NCI-H774 (cell line): ENCODE results near the gene SCYL1.

Source experiments
- DNase-seq: peaks from one replicate; lab custom pipeline; 2025; lab: John Stamatoyannopoulos, UW

SCYL1 gene

DNA sequence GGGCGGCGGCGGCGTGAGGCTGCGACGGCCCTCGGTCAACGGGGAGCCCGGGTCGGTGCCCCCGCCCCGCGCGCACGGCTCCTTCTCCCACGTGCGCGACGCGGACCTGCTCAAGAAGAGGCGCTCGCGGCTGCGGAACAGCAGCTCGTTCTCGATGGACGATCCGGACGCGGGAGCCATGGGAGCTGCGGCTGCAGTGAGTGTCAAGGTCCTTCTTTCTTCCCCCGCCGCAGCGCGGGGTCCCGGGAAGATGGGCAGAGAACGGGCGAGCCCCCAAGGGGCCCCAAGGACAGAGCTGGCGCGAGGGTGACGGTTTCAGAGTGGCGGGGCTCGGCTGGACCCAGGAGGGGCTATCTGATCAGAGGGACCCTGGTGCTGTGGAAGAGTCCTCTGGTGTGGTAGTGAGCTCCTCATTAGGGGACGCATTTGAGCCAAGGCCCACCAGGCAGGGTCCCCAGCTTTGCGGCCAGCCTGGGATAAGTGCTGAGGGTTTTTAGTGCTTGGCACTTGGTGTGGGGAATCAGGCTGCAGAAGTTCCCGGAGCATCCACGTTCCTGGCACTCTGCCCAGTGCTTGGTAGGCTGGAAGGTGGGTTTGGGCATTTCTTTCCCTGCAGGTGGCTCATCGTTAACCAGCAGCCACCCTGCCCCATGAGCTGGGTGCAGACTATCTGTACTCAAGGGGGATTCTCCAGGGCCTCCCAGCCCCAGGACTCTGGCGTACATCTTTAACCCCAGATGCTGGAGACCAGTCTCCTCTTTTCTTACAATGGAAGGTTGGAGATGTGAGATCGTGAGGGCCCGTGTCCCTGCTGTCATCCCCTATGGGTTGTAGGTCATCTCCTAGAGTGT is 60.7 kb downstream of the SCYL1 start:
- DNase-seq = no peak

DNA sequence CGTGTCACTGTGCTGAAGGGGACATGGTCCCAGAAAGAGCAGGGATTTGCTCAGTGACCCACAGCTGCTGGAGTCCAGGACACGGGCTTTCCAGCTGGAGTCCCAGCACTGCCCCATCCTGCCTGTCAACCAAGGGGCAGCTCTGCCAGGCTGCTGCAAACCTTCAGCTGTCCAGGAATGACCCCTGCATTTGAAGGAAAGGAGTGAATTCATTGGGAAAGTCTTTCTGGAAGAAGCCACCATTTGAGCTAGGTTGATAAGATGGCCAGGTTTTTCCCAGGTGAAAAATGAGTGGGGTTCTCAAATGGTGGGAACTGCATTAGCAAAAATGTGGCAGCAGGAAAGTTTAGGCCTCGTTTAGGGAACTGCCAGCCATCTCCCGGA is 61.4 kb downstream of the SCYL1 start:
- no peak for DNase-seq

DNA sequence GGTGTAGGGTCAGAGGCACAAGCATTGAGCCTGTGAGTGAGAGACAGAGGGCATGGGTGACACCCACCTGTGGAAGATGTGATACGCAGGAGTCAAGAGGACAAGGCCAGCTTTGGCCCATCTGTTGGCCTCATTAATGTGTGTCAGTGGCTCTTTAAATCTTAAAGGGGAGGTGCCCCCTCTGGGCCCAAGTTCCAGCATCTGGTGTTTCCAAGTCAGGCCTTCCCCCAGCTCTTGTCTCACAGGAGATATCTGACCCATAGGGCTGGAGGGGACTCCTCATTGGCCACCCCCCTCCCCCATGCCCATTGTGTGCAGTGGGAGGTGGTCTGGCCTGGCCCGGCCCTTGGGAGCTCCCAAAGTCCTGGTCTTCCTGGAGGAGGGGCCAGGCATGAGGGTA is 61.8 kb downstream of the SCYL1 start:
- no peak for DNase-seq
